ENCODE measurements around the gene GPR34. TPM values are rescaled to one million over a fixed set of nuclear protein-coding genes. Genes with fewer than 3 reads are reported as not detected.

Gene GPR34
- total and polyA plus RNA-seq, 2 of the 13 experiments (the other 11 are each of a cell fraction or from before 2014, with no cell fraction given) = not detected

GRCh38 chrX:41732260-41732659 is 43.5 kb downstream of the GPR34 start:
- FAIRE-seq = no peak
- Histone ChIP-seq H3K9ac (ENCODE audit: insufficient read depth, low read depth, low read length) (no peak overlapping the region), H3K4me1 (ENCODE audit: insufficient read depth, low read length) (no peaks in the 10 kb centered on the region), H4K20me1 (ENCODE audit: insufficient read depth, low read length) (no peaks in the 10 kb centered on the region), H3K79me2 (ENCODE audit: insufficient read depth, low read length) (no peaks in the 10 kb centered on the region), H3K9me3 (ENCODE audit: low read length) (no peaks in the 10 kb centered on the region), H3K4me2 (ENCODE audit: low read depth, low read length) (no peak overlapping the region), H3K36me3 (replicated peaks in 1 of 2; ENCODE audit: control insufficient read depth in 1 of 2, insufficient read depth in 2 of 2, low read length in 2 of 2) (no peaks in the 10 kb centered on the region), H2AFZ (ENCODE audit: low read length) (no peak overlapping the region), H3K4me3 (replicated peaks in 1 of 3; ENCODE audit: insufficient read depth in 1 of 3, low read depth in 2 of 3, low read length in 3 of 3) (no peak overlapping the region), H3K27me3 (ENCODE audit: control insufficient read depth in 1 of 2, insufficient read depth in 2 of 2, low read length in 2 of 2) (no peaks in the 10 kb centered on the region), H3K27ac (ENCODE audit: extremely low read length, insufficient read depth, low read length) (no peak overlapping the region)
- DNase-seq (ENCODE audit: low spot score) = no peak
- intact Hi-C loops (cut with micrococcal nuclease; ENCODE audit: unreplicated experiment) (no loop called here), in situ Hi-C loops (cut with HindIII; ENCODE audit: extremely low pct_ligation_motif_present, low pct_unique_long_range_greater_than_20kb) (no loop called here)
- CTCF ChIA-PET (ENCODE audit: low intra/inter-chr PET ratio, low total read pairs) = no interaction called here
- no TSS peak for BruUV-seq (replicated peaks)
- POLR2A ChIA-PET = no interaction called here
- TF ChIP-seq ZNF136 (CRISPR knock-in tag; IDR thresholded peaks at IDR 0.05; ENCODE audit: low read depth) (no peak), IRX3 (CRISPR knock-in tag; IDR thresholded peaks at IDR 0.05; ENCODE audit: borderline replicate concordance, low read depth) (no peak), ZNF564 (CRISPR knock-in tag; IDR thresholded peaks at IDR 0.05) (no peak), ZNF34 (CRISPR knock-in tag; IDR thresholded peaks at IDR 0.05; ENCODE audit: borderline replicate concordance) (no peak), ZC3H13 (CRISPR knock-in tag; IDR thresholded peaks at IDR 0.05) (no peak), SMARCE1 (IDR thresholded peaks at IDR 0.05; ENCODE audit: borderline replicate concordance) (no peak)
- ATAC-seq = no peak
- 100% methylated on average over 2 of the region's 2 CpGs for WGBS (ENCODE audit: low lambda C conversion rate)

DNA sequence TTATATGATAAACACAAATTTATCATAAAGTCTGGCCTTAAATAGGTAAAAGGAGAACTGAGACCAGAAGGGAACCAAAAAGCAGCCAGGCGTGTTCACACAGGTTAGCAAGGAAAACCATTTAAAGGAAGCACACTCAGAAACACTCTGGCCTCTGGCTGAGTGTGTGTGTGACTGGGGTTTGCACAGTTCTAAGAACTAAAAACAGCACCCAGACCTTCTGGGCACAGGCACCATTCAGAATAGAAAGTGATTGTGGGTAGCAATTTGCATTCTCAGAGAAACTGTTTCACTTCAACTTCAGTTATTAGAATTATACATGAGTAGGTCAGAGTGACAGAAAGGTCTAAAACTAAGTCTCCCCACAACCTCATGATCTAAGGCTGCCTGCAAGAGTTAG is 45.2 kb downstream of the GPR34 start:
- ChIA-PET CTCF (ENCODE audit: low intra/inter-chr PET ratio, low total read pairs) (no interaction called here), POLR2A (no interaction called here)
- Histone ChIP-seq H3K4me1 (ENCODE audit: insufficient read depth, low read length) (no peaks in the 10 kb centered on the region), H4K20me1 (ENCODE audit: insufficient read depth, low read length) (no peaks in the 10 kb centered on the region), H3K9ac (ENCODE audit: insufficient read depth, low read depth, low read length) (no peak overlapping the region), H3K27me3 (ENCODE audit: control insufficient read depth in 1 of 2, insufficient read depth in 2 of 2, low read length in 2 of 2) (no peaks in the 10 kb centered on the region), H3K4me3 (replicated peaks in 1 of 3; ENCODE audit: insufficient read depth in 1 of 3, low read depth in 2 of 3, low read length in 3 of 3) (no peak overlapping the region), H3K79me2 (ENCODE audit: insufficient read depth, low read length) (no peaks in the 10 kb centered on the region), H3K4me2 (ENCODE audit: low read depth, low read length) (no peak overlapping the region), H2AFZ (ENCODE audit: low read length) (no peak overlapping the region), H3K36me3 (replicated peaks in 1 of 2; ENCODE audit: control insufficient read depth in 1 of 2, insufficient read depth in 2 of 2, low read length in 2 of 2) (no peaks in the 10 kb centered on the region), H3K27ac (ENCODE audit: extremely low read length, insufficient read depth, low read length) (no peak overlapping the region), H3K9me3 (ENCODE audit: low read length) (no peaks in the 10 kb centered on the region)
- ATAC-seq (no peak), DNase-seq (ENCODE audit: low spot score) (no peak), FAIRE-seq (no peak)
- intact Hi-C loops (cut with micrococcal nuclease; ENCODE audit: unreplicated experiment) (no loop called here), in situ Hi-C loops (cut with HindIII; ENCODE audit: extremely low pct_ligation_motif_present, low pct_unique_long_range_greater_than_20kb) (no loop called here)
- BruUV-seq (replicated peaks) = no TSS peak
- WGBS (ENCODE audit: low lambda C conversion rate) = 78% methylated on average over 1 of the region's 1 CpG
- TF ChIP-seq ZNF160 (CRISPR knock-in tag; IDR thresholded peaks at IDR 0.05) (no peak), NFE2L1 (CRISPR knock-in tag; IDR thresholded peaks at IDR 0.05; ENCODE audit: borderline replicate concordance) (no peak), DPF2 (CRISPR knock-in tag; IDR thresholded peaks at IDR 0.05; ENCODE audit: borderline replicate concordance, low read depth) (no peak), SMYD3 (CRISPR knock-in tag; IDR thresholded peaks at IDR 0.05) (no peak), ZNF883 (CRISPR knock-in tag; IDR thresholded peaks at IDR 0.05; ENCODE audit: not compliant biosample characterization) (no peak), KLF13 (CRISPR knock-in tag; IDR thresholded peaks at IDR 0.05) (no peak), ZNF484 (CRISPR knock-in tag; IDR thresholded peaks at IDR 0.05; ENCODE audit: borderline replicate concordance, low read depth) (no peak), HOXA7 (CRISPR knock-in tag; IDR thresholded peaks at IDR 0.05) (no peak), ZNF383 (CRISPR knock-in tag; IDR thresholded peaks at IDR 0.05; ENCODE audit: borderline replicate concordance) (no peak)
- TF ChIP-seq, protein P1, sequence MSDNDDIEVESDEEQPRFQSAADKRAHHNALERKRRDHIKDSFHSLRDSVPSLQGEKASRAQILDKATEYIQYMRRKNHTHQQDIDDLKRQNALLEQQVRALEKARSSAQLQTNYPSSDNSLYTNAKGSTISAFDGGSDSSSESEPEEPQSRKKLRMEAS (IDR thresholded peaks at IDR 0.05) = no peak
- TF ChIP-seq, protein P2, sequence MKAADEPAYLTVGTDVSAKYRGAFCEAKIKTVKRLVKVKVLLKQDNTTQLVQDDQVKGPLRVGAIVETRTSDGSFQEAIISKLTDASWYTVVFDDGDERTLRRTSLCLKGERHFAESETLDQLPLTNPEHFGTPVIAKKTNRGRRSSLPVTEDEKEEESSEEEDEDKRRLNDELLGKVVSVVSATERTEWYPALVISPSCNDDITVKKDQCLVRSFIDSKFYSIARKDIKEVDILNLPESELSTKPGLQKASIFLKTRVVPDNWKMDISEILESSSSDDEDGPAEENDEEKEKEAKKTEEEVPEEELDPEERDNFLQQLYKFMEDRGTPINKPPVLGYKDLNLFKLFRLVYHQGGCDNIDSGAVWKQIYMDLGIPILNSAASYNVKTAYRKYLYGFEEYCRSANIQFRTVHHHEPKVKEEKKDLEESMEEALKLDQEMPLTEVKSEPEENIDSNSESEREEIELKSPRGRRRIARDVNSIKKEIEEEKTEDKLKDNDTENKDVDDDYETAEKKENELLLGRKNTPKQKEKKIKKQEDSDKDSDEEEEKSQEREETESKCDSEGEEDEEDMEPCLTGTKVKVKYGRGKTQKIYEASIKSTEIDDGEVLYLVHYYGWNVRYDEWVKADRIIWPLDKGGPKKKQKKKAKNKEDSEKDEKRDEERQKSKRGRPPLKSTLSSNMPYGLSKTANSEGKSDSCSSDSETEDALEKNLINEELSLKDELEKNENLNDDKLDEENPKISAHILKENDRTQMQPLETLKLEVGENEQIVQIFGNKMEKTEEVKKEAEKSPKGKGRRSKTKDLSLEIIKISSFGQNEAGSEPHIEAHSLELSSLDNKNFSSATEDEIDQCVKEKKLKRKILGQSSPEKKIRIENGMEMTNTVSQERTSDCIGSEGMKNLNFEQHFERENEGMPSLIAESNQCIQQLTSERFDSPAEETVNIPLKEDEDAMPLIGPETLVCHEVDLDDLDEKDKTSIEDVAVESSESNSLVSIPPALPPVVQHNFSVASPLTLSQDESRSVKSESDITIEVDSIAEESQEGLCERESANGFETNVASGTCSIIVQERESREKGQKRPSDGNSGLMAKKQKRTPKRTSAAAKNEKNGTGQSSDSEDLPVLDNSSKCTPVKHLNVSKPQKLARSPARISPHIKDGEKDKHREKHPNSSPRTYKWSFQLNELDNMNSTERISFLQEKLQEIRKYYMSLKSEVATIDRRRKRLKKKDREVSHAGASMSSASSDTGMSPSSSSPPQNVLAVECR (CRISPR knock-in tag; IDR thresholded peaks at IDR 0.05; ENCODE audit: borderline replicate concordance) = no peak

Data from HepG2 (cell line).